Activated CD4-positive, alpha-beta T cell treated with anti-CD3 and anti-CD28 coated beads, Interleukin-2, amount 50 U/mL, for 24 hours (primary cell): ENCODE data around the gene CTNNA3.
"Not testable (repeated sequence)": the region's sequence is repeated elsewhere in the genome, so short reads cannot be mapped to it uniquely, and the experiment has no call there.

Experiments
- DNase-seq, 2 donors: peaks; one replicate each; pipeline ENCODE4 v3.0.0-alpha.2; 2020; ENCODE audit warnings: low read depth in 1 of 2, low spot score in 1 of 2

CTNNA3 gene

GRCh38 chr10:67606572-67606971 lies 89.4 kb downstream of the CTNNA3 start:
- no peak for DNase-seq

GRCh38 chr10:67603701-67604100 lies 92.3 kb downstream of the CTNNA3 start:
- DNase-seq, result no peak

- DNase-seq, result no peak
These were observed 92.9 kb downstream of the CTNNA3 start for GRCh38 chr10:67603086-67603485.

- no peak for DNase-seq
These were observed 93.6 kb downstream of the CTNNA3 start for GRCh38 chr10:67602268-67602950.

- no peak for DNase-seq
These were observed 96.4 kb downstream of the CTNNA3 start for GRCh38 chr10:67599597-67599996.

GRCh38 chr10:67596641-67597040 lies 99.4 kb downstream of the CTNNA3 start:
- DNase-seq, result no peak

- DNase-seq, result no peak
These were observed 108.2 kb downstream of the CTNNA3 start for GRCh38 chr10:67587771-67588170.

- DNase-seq, result no peak
These were observed 120.5 kb downstream of the CTNNA3 start for GRCh38 chr10:67575532-67575931.

- no peak for DNase-seq
These were observed 122.5 kb downstream of the CTNNA3 start for GRCh38 chr10:67573484-67573883.

- DNase-seq, result no peak
These were observed 124.5 kb downstream of the CTNNA3 start for GRCh38 chr10:67571503-67571902.

- DNase-seq, result not testable (repeated sequence)
These were observed 137.7 kb downstream of the CTNNA3 start for GRCh38 chr10:67558311-67558710.

GRCh38 chr10:67553254-67553653 lies 142.7 kb downstream of the CTNNA3 start:
- DNase-seq, result no peak

GRCh38 chr10:67550838-67551402 lies 145.1 kb downstream of the CTNNA3 start:
- DNase-seq, result no peak

- no peak for DNase-seq
These were observed 145.9 kb downstream of the CTNNA3 start for GRCh38 chr10:67550046-67550445.

- no peak for DNase-seq
These were observed 146.6 kb downstream of the CTNNA3 start for GRCh38 chr10:67549390-67549789.

- no peak for DNase-seq
These were observed 154.6 kb downstream of the CTNNA3 start for GRCh38 chr10:67541411-67541810.

- DNase-seq, result no peak
These were observed 156.7 kb downstream of the CTNNA3 start for GRCh38 chr10:67539312-67539711.

- no peak for DNase-seq
These were observed 158.1 kb downstream of the CTNNA3 start for GRCh38 chr10:67537906-67538305.

- DNase-seq, result no peak
These were observed 162.6 kb downstream of the CTNNA3 start for GRCh38 chr10:67533376-67533775.

- not testable (repeated sequence) for DNase-seq
These were observed 165.0 kb downstream of the CTNNA3 start for GRCh38 chr10:67530990-67531389.

GRCh38 chr10:67527351-67527750 lies 168.6 kb downstream of the CTNNA3 start:
- DNase-seq, result no peak

GRCh38 chr10:67521546-67521945 lies 174.4 kb downstream of the CTNNA3 start:
- no peak for DNase-seq

- peak in 1 of 2 donors; percentile 19 for DNase-seq
These were observed 175.0 kb downstream of the CTNNA3 start for GRCh38 chr10:67520924-67521520.
